KG1 (cell line): Measurements from ENCODE around the gene ADAMTS5.

Experiments used
- DNase-seq: peaks from one replicate; lab custom pipeline; 2025; lab: John Stamatoyannopoulos, UW

ADAMTS5 gene

GRCh38 chr21:26967062-26967913 is at the start of gene ADAMTS5:
Gene ADAMTS5 (minus strand): TSS chr21:26967088. CDS start chr21:26966391, 697 bp downstream.
- peak; percentile 2 for DNase-seq

GRCh38 chr21:27001526-27001925 is 34.6 kb upstream of the ADAMTS5 start:
- DNase-seq: no peak

- DNase-seq: no peak
These were observed 16.7 kb upstream of the ADAMTS5 start for GRCh38 chr21:26983576-26983975.

- DNase-seq: no peak
These were observed 15.9 kb upstream of the ADAMTS5 start for GRCh38 chr21:26982767-26983166.

- no peak for DNase-seq
These were observed 10.9 kb upstream of the ADAMTS5 start for GRCh38 chr21:26977746-26978145.

GRCh38 chr21:26973226-26973625 is 6.3 kb upstream of the ADAMTS5 start:
- no peak for DNase-seq

- DNase-seq: peak; percentile 50
These were observed 5.3 kb upstream of the ADAMTS5 start for GRCh38 chr21:26972192-26972591.

GRCh38 chr21:26969971-26970725 is 3.3 kb upstream of the ADAMTS5 start:
- DNase-seq: no peak

- no peak for DNase-seq
These were observed 233 bp downstream of the ADAMTS5 start for GRCh38 chr21:26966649-26967061.

- no peak for DNase-seq
These were observed 844 bp downstream of the ADAMTS5 start for GRCh38 chr21:26965907-26966581.

GRCh38 chr21:26965040-26965906 is 1.6 kb downstream of the ADAMTS5 start:
- no peak for DNase-seq

GRCh38 chr21:26964170-26964778 is 2.6 kb downstream of the ADAMTS5 start:
- DNase-seq: no peak

GRCh38 chr21:26962621-26963181 is 4.2 kb downstream of the ADAMTS5 start:
- no peak for DNase-seq

GRCh38 chr21:26961698-26962097 is 5.2 kb downstream of the ADAMTS5 start:
- no peak for DNase-seq

- DNase-seq: no peak
These were observed 8.1 kb downstream of the ADAMTS5 start for GRCh38 chr21:26958788-26959187.

- no peak for DNase-seq
These were observed 10.1 kb downstream of the ADAMTS5 start for GRCh38 chr21:26956813-26957212.

- no peak for DNase-seq
These were observed 10.7 kb downstream of the ADAMTS5 start for GRCh38 chr21:26956216-26956615.

GRCh38 chr21:26954662-26955121 is 12.2 kb downstream of the ADAMTS5 start:
- DNase-seq: no peak

GRCh38 chr21:26952374-26953066 is 14.4 kb downstream of the ADAMTS5 start:
- DNase-seq: no peak

GRCh38 chr21:26949830-26950229 is 17.1 kb downstream of the ADAMTS5 start:
- DNase-seq: no peak
